ENCODE results near the gene ZBTB43.

Gene ZBTB43

DNA sequence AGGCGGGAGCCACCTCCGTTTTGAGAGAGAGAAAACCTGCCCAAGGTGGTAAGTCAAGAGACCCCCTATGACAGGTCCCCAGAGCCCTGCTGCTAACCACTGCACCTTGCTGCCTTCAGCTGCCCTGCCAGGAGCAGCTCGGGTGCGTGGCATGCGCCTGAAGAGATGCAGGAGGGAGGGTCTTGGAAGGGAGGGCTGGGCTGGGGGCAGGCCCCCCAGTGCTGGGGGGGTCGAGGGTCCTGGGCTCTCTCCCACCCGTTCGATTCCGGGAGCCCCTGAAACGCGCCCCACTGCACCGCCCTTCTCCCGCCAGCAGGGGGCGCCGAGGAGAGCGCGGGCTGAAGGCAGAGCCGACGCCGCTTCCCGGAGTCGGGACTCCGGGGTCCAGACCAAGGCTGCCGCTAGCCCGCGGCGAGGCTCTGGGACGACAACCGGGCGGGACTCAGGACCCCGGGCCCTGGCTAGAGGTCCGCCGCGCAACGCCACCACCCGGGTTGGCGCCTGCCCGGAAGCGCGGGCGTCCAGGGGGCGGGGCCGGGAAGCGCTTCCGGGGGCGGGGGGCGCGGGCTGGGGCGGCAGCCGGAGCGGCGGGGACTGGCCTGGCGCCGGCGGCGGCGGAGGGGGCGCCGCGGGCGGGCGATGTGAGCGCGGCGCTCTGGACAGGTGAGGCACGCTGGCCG lies 55.4 kb downstream of the ZBTB43 start, which contains the start of gene ZBTB34:
ZBTB34 (plus strand) TSS at position 563 of the 680 bp plus-strand sequence. CDS start 18,761 bp downstream, outside the sequence.
- DNase-seq, result peak; percentile 81

DNA sequence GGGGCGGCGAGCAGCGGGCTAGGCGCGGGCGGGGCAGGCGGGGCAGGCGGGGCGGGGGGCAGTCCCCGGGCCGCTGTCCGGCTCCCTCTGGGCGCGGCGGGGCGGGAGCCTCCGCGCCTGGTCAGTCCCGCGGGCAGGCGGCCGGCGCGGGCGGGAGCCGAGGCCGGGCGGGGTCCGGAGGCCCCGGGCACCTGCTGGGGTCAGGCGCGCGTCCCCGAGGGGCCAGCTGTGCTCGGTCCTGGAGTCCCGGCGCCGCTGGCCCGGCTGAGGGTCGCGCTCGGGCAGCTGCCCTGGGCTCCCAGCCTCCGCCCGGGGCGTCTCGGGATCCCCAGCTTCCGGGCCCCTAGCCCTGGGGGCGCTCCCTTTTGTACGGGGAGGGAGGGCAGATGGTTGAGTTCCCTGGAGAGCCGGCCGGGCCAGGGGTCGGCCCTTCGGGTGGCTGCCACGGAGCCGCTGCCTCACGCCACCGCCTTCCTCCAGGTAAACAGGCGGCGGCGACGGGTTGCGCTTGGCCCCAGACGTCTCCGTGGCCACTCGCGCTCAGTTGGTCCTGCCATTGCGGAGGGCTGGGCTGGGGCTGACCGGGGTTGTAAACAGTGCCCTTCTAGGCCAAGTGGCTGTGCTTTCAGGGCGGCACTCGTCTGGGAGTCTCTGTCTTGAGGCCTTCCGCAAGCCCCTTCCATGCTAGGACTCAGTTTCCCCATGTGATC lies 56.1 kb downstream of the ZBTB43 start:
- peak; percentile 45 for DNase-seq

DNA sequence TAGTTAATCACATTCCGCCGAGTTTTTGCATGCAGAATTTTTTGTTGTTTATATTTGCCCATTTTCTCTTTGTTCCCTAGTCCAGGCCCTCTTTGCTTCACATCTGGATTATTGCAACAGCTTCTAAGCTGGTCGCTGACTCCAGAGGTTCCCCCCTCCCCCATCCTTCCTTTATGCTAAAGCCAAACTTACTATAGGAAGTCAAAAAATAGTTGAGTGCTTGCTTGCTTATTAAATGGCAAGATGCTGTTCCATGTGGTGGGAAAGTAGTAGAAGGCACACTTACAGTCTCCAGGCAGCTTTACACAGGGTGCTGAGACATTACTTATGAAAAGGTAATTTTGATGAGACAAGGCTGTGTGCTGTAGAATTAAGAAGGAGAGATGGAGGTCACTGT lies 56.9 kb downstream of the ZBTB43 start:
- no peak for DNase-seq

DNA sequence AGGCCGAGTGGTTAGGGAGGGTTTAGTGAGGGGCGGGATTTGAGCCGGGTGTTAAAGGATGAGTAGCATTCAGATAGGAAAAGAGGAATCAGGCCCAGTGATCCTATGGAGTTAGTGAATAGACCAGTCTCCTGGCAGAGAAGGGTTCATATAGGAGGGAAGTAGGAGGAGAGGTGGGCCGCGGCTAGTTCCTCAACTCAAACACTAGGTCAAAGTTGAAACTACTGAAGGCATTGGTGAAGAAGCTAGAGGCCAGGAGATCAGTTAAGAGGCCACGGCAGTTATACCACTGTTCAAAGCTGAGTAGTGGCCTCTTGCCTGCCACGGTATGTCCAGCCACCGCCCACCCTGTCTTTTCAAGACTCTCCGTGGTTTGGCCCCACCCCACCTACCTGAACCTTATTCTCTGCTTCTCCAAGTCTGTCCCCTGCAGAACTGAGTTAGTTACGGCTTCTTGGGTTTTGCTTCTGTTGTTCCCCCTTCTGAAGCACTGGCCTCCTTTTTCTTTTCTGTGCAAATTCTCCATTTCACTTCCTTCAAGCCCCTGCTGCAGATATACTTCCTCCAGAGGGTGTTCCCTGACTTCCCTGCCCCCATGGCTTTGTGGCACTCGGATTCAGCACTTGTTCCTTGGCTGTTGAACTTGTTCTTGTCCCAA lies 57.4 kb downstream of the ZBTB43 start:
- no peak for DNase-seq

DNA sequence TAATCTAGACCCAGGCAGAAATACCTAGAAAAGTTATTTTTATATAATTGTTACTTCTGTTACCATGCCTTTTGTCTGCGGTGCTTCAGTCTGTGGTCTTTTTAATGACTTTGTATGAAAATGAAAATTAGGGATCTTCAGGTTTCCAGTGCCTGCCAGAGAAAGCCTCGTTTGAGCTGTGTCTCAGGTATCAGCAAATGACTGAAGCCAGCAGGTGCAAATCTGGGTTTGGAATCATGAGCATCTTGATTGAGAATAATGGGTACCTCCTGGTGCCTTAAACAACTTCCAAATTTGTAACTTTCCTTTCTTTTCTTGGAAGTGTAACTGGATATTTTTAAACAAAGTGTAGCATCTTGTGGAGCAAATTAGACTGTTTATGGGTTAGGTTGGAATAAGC lies 59.9 kb downstream of the ZBTB43 start:
- DNase-seq, result no peak

DNA sequence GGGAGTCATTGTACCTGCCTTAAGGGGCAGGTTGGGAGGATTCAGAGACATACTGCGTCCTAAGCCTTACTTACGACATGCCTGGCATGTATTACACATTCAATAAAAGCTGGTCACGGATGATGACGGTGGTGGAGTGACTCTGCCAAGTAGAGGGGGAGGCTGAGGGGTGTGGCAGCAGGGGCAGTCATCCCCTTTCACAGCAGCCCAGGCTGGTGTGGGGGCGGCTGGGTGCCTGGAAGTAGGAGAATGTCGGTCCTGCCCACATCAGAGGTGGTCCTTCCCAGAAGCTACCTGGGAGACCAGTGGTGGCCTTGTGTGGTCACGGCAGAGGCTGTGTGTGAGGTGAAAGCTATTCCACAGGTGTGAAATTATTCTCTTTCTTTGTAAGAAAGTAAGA lies 64.5 kb downstream of the ZBTB43 start:
- DNase-seq, result no peak

DNA sequence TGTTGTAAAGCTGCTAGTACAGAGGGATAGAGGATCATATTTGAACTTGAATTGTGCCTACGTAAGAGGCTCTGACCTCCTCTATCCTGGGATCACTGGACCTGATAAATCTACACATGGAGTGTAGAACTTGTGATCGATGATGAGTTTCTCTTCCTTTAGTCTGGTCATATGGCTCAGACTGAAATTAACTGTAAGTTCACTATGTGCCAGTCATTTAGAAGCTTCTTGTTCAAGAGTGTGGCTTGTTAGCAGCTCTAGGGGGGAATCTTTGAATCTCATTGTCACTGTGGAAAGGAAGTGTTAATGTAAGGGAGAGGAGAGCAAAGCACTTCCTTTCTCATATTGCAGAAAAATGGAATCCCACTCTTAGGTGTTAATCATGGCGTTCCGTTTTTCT lies 67.7 kb downstream of the ZBTB43 start:
- DNase-seq, result no peak

DNA sequence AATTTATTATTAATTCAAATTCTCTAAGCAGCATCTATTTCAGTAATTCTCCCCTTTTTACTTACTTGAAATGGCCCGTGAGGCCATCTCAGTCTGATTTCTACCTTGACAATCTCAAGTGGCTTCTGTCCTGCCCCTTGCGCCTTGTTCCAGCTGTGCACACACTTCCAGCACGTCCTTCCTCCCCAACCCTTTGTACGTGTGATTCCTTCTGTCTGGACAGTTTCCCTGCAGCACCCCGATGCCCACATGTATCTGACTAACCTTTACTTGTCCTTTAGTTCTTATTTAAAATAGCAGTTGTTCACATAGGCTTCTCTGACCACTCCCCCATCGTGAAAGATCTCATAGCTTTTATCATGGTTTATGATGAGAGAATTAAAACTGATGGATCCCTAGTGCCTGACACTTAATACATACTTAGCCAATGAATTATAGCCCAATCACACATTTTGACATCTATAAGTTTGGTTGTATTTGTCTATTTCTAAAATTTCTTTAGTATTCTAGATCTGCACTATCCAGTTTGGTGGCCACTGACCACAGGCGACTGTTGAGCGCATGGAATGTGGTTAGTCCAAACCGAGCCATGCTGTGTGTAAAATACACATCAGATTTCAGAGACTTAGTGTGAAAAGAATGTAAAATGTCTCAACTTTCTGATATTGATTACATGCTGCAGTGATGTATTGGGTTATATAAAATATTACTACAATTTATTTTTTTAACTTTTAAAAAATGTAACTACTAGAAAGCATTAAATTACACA lies 69.9 kb downstream of the ZBTB43 start:
- no peak for DNase-seq

DNA sequence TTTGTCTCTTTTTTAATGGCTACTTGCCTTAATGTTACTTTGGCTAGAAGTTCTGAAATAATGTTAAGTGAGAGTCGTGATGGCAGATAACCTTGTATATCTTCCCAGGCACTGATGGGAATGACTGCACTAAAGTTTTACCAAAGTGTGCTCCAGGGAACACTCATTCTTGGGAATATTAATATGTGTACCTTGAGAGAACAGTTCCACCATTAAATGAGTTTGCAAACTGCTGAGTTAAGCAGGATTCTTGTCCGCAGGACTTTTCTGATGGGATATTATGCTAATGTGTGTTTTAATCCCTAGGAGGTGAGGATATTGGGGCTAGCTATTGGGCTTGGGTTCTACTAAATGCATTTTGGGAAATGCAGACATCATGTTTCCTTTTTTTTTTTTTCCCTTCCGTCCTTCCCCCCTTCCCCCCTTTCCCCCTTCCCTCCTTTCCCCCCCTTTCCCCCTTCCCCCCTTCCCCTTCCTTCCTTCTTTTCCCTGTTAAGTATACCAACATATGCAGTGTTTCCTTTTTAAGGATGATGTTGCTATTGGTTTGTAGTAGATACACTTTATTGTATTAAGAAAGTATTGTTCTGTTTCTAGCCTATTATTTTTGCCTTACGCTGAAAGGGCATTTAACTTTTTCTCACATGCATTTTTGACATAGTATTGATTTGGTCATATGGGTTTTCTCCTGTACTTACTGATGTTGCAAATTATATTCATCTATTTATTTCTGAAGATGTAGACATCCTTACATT lies 71.1 kb downstream of the ZBTB43 start:
- no peak for DNase-seq

DNA sequence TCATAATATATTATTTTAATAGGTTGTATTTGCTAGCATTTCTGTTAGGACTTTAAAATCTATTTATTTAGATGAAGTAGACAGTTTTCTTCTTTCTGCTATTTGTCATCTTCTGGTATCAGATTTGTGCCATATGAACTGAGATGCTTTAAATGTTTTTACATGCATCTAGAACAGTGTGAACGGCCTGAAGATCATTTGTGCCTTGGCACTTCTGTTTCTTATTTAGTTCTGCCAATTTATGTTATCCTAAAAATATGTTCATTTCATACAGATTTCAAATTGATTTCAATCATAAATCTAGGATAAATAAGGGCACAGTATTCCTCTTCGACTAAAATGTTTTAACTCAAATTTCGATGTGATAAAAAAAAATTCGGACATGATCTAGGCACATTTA lies 71.7 kb downstream of the ZBTB43 start:
- DNase-seq, result no peak

DNA sequence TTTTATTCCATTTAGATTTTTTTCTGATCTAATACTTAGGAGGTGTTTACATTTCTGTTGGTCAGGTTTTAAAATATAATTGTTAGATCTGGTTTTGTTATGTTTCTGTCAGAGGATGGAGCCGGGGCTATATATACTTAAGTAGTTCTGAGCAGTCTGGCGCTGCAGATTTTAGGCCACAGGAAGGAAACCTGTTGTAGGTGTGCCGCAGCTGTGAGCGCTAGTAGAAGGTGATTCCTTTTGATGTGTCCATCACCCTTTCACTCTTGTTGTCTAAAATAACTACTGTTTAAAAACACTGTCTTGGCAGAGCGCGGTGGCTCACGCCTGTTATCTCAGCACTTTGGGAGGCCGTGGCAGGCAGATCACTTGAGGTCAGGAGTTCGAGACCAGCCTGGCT lies 72.6 kb downstream of the ZBTB43 start:
- DNase-seq, result no peak

DNA sequence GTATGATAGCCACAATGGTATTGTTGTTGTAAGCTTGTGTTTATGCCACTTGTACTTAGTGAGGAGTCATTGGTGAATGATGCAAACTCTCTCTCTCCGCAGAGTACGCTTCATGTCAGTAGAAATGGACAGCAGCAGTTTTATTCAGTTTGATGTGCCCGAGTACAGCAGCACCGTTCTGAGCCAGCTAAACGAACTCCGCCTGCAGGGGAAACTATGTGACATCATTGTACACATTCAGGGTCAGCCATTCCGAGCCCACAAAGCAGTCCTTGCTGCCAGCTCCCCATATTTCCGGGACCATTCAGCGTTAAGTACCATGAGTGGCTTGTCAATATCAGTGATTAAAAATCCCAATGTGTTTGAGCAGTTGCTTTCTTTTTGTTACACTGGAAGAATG lies 74.4 kb downstream of the ZBTB43 start:
- DNase-seq, result no peak

DNA sequence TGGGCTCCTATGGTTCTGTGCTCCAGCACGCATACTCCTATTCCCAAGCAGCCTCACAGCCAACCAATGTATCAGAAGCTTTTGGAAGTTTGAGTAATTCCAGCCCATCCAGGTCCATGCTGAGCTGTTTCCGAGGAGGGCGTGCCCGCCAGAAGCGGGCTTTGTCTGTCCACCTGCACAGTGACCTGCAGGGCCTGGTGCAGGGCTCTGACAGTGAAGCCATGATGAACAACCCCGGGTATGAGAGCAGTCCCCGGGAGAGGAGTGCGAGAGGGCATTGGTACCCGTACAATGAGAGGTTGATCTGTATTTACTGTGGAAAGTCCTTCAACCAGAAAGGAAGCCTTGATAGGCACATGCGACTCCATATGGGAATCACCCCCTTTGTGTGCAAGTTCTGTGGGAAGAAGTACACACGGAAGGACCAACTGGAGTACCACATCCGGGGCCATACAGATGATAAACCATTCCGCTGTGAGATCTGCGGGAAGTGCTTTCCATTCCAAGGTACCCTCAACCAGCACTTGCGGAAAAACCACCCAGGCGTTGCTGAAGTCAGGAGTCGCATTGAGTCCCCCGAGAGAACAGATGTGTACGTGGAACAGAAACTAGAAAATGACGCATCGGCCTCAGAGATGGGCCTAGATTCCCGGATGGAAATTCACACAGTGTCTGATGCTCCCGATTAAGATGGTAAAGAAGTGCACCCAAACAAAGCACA lies 75.5 kb downstream of the ZBTB43 start:
- no peak for DNase-seq

DNA sequence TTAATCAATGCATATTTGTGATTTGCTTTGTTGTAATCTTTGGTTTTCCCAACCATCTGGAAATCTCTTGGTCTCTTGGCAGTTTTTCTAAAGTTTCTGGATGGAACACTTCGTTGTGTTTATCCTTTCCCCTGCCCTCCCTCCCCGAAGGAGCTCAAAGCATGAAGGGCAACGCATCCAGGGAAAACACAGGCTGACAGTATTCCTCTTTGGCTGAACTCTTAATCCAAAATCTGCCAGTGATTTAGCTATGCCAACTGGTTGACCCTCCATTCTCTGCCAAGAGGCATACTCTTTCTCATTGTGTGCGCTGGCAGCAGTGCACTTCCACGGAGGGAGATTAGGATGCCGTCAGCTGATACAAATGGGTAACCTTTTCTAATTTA lies 76.1 kb downstream of the ZBTB43 start:
- DNase-seq, result no peak

DNA sequence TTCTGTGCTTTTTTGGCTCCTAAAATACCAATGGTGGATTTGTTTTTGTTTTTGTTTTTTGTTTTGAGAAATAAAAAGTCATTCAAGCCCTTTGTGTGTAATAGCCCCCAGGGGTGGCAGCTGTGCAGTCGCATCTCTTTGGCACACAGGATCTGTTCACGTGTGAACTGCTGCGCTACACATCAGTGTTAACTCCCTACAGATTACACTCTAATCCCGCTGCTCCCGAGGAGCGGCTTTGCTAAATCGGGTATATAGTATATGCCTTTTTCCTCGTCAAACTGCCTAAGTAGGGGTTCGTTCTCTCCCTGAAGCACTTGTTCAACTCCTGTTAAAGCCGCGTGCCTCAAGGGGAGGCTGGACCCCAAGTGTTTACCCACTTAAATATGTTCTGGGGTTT lies 77.9 kb downstream of the ZBTB43 start:
- no peak for DNase-seq

DNA sequence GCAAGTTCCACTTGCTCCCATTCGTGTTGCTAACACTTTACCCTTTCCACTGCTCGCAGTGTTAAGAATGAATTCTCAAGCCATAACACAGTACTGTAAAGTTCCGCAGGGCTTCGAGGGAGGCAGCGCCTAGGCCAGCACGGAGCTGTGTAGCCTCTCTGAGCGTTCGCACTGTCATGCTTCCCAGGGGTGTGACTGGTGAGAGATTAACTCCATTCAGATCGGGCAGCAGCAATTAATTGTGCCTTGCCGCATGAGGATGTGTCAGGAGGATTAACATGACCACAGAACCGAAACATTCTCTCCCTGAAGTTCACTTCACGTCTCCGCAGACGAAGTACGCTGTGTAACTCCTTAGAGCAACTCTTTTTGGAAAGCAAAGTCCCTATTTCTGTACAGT lies 78.8 kb downstream of the ZBTB43 start:
- no peak for DNase-seq

DNA sequence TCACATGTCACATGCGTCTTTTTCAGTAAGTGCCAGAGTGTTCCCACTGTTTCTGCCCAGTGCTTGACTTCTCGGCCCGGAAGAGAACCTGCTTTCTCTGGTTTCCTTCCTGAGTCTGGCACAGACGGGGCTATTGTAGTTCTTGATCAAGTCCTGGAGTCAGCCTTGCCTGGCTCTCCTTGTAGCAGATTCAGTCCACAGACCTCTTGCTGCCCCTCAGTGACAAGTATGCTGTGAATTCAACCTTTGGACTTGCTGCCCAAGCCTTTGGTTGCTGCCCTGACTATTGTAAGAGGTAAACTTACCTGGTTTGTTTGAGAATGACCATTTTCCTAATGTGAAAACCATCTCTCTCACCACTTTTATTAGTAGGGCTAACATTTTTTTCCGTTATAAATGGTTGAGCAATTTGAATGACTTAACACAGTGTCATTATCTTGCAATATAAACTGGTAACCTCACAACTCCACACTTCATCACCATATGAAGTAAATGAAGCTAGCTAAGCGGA lies 80.3 kb downstream of the ZBTB43 start:
- DNase-seq, result no peak

DNA sequence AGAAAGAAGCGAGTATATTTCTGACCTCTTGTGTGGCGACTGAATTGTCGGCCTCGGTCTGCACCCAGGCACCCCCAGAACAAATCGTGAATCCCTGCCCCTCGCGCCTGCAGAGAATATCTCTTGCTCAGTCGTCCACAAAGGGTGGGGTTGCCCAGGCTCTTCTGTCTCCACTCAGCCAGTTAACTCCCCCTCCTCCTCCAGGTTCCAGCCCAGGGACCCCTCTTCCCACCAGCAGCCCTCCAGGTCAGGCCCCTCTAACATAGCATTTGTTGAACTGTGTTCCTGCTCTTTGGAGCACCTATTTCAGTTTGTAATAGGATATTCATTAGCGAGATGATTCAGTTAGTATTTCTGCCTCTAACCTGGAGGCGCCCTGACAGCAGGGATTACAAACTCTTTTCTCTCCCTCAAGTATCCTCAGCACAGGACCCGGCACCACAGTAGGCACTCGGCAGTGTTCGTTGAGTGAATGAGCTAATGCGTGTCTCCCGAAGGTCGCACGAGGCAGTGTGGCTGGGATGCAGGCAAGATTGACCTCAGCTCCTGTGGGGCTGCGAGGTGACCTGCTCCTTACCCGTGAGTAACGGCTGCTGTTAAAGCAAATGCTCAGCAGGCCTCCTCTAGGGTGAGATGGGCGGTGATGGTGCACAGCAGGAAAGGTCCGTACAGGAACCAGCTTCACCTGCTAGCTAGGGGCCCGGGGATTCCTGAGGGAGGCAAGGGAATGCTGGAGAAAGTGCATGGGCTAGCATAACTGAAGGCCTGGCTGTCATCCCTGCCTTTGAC lies 81.4 kb downstream of the ZBTB43 start:
- no peak for DNase-seq

DNA sequence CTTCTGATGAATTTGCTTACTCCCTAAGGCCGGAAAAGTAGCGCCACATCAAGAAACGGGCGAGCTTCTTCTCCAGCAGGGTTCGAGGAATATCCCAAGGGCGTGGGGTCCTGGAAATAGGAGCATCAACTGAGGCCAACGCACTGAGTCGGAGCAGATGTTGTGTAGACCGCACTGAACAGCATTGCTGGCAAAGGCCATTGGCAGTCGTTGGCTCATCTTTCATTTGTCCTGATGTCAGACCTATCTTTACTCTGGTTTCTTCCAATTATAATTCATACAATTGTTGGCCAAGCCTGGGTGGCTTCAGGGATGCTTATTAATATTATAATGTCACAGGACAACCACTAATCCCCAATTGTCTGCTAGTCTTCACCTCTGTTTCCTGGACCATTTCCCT lies 82.1 kb downstream of the ZBTB43 start:
- no peak for DNase-seq

All from activated CD4-positive, CD25-positive, alpha-beta regulatory T cell treated with anti-CD3 and anti-CD28 coated beads, Interleukin-2, amount 50 U/mL, for 72 hours (primary cell).